ENCODE data around the gene SPIN4. TPM values are rescaled to one million over a fixed set of nuclear protein-coding genes. Genes with fewer than 3 reads are reported as not detected.

The SPIN4 gene
- total and polyA plus RNA-seq, 2 of the 8 experiments (the other 6 are each of a cell fraction or from before 2014, with no cell fraction given) = 8.0 to 11.8 TPM

DNA sequence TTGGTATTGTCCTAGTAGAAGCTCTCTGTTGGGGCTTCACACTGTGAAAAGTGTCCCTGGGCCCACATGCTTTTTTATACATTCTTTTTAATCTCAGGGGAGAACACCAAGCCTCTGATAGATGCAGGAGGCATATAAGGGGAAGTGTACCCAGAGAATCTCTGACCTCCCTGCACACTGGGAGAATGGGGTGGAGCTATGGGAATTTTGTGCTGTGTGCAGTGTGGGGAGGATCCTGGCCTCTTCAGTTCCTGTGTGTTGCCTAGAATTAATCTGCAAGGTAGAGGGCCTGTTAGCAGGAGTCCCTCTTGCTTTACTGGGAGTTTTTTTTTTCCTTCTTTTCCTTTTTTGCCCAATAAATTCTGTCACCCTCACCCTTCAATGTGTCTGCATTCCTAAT lies 49.2 kb upstream of the SPIN4 start (continued):
- no peak for TF ChIP-seq TAF1 (IDR thresholded peaks at IDR 0.05; ENCODE audit: low read depth, low read length)
- TF ChIP-seq, protein P1, sequence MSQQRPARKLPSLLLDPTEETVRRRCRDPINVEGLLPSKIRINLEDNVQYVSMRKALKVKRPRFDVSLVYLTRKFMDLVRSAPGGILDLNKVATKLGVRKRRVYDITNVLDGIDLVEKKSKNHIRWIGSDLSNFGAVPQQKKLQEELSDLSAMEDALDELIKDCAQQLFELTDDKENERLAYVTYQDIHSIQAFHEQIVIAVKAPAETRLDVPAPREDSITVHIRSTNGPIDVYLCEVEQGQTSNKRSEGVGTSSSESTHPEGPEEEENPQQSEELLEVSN (IDR thresholded peaks at IDR 0.05) = no peak
- TF ChIP-seq FOSL1 (IDR thresholded peaks at IDR 0.05; ENCODE audit: insufficient read depth, low read depth, low read length) = no peak

All from H1 (cell line).